GM10248 (cell line): Measurements from ENCODE around the gene PLCH1.

ENCODE experiments used
- CTCF ChIA-PET: fragments of 300-600 bp; sonication (Branson Sonifier 250); formaldehyde crosslinking; extraction: SDS; loops from one replicate; lab custom pipeline; 2021; ENCODE audit warnings: antibody characterized with exemption; lab: Yijun Ruan, JAX
- POLR2A ChIA-PET: fragments of 350-650 bp; sonication (Branson Sonifier 250); formaldehyde crosslinking; extraction: SDS; loops from one replicate; lab custom pipeline; 2020; ENCODE audit warnings: antibody characterized with exemption; lab: Yijun Ruan, JAX
- DNase-seq: peaks from one replicate; pipeline ENCODE4 v3.0.0; 2012; ENCODE audit errors: extremely low spot score
- TF ChIP-seq, protein P1 (sequence below): IDR thresholded peaks from 2 replicates; pipeline ENCODE4 v1.5.1; 2012; ENCODE audit warnings: mild to moderate bottlenecking, low read depth; ENCODE audit errors: extremely low read depth, missing control alignments, control extremely low read depth

Gene PLCH1

DNA sequence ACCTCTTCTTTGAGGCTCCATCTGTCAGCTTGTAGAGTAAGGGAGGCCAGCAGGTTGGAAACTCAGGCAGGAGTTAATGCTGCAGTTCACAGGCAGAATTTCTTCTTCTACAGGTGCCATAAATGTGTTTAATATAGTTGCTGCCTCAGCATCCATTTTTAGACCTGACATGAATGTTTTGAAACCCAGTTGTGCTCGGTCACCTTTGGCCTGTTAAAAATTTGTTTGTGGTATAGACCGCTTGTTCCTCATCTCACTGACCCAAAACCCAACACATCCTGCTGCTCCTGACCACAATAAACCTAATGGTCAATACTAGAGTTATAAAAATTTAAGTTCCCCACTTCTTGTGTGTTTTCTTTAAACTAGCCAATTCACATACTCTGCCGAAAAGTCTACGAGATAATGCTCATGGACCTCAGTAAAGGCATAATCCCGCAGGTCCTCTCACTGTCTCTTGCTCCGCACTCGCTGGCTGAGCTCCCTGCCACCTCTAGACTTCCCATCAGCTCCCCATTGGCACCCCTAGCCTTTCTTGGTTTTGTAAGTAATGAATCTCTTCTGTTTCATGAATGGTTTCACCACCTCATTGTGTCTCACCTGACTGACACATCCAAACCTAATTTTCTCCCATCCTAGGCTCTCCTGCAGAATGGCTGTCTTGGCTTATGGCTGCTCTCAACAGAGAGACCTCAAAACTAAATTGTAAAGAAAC, 312.9 kb downstream of the PLCH1 start:
- DNase-seq = no peak
- ChIA-PET CTCF (interaction anchor here (1.2 kb wide), 1 partner anchor 15 kb away, joined by 3 read pairs; no protein-coding TSS in a partner anchor), POLR2A (no interaction called here)
- TF ChIP-seq, protein P1, sequence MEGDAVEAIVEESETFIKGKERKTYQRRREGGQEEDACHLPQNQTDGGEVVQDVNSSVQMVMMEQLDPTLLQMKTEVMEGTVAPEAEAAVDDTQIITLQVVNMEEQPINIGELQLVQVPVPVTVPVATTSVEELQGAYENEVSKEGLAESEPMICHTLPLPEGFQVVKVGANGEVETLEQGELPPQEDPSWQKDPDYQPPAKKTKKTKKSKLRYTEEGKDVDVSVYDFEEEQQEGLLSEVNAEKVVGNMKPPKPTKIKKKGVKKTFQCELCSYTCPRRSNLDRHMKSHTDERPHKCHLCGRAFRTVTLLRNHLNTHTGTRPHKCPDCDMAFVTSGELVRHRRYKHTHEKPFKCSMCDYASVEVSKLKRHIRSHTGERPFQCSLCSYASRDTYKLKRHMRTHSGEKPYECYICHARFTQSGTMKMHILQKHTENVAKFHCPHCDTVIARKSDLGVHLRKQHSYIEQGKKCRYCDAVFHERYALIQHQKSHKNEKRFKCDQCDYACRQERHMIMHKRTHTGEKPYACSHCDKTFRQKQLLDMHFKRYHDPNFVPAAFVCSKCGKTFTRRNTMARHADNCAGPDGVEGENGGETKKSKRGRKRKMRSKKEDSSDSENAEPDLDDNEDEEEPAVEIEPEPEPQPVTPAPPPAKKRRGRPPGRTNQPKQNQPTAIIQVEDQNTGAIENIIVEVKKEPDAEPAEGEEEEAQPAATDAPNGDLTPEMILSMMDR = no peak

GRCh38 chr3:155428563-155428962, 316.3 kb downstream of the PLCH1 start:
- DNase-seq = no peak
- TF ChIP-seq, protein P1 = no peak
- CTCF ChIA-PET = interaction anchor here (1.6 kb wide), 1 partner anchor 9 kb away, joined by 5 read pairs; no protein-coding TSS in a partner anchor
- POLR2A ChIA-PET = no interaction called here

- DNase-seq = no peak
- ChIA-PET POLR2A (no interaction called here), CTCF (no interaction called here)
- TF ChIP-seq, protein P1 = no peak
Measured at GRCh38 chr3:155426524-155427230, 318.2 kb downstream of the PLCH1 start.

DNA sequence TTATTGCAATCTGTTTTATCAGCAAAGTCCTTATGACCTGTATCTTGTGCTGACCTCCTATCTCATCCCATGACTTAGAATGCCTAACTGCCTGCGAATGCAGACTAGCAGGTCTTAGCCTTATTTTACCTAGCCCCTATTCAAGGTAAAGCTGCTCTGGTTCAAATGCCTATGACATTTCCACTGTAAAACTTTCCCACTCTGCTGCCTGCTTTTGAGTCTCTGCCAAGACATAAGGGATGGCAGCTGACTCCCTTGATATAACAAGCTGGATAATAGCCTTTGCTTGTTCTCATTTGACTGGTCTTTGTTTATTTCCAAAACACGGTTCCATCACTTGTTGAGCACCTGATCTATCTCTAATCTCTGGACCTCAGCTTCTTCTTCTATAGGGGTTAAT, 319.5 kb downstream of the PLCH1 start:
- no peak for DNase-seq
- ChIA-PET CTCF (no interaction called here), POLR2A (no interaction called here)
- TF ChIP-seq, protein P1 = no peak

- TF ChIP-seq, protein P1 = no peak
- ChIA-PET POLR2A (no interaction called here), CTCF (interaction anchor here (1.5 kb wide), 1 partner anchor 9 kb away, joined by 4 read pairs; no protein-coding TSS in a partner anchor)
- no peak for DNase-seq
Measured at GRCh38 chr3:155424323-155424710, 320.6 kb downstream of the PLCH1 start.

- TF ChIP-seq, protein P1 = no peak
- ChIA-PET CTCF (interaction anchor here (1.5 kb wide), 1 partner anchor 10 kb away, joined by 4 read pairs; no protein-coding TSS in a partner anchor), POLR2A (no interaction called here)
- no peak for DNase-seq
Measured at GRCh38 chr3:155423526-155424322, 321.1 kb downstream of the PLCH1 start.
